HG02938 (cell line): ENCODE results near the gene TMEM178B.

Experiments
- ATAC-seq: cut with Tn5 transposase; IDR thresholded peaks from one replicate; pipeline ENCODE4 v1.9.1; 2021; ENCODE audit warnings: mild to moderate bottlenecking, moderate library complexity; ENCODE audit not compliant: unreplicated experiment

The TMEM178B gene

DNA sequence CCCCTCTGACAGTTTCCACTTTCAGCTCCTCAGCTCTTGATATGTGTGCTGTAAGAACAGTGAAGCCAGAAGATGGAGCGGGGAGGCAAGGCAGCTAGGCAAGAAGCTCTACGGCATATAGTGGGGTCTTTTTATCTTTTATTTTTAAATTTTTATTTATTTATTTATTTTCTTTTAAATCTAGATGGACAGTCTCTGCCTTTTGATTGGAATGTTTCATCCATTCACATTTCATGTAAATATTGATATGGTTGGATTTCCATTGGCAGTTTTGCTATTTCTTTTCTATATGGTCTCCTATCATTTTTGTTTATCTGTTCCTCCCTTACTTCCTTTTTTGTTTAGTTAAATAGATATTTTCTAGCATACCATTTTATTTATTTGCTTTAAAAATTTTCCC is 183.7 kb downstream of the TMEM178B start:
- no peak for ATAC-seq

DNA sequence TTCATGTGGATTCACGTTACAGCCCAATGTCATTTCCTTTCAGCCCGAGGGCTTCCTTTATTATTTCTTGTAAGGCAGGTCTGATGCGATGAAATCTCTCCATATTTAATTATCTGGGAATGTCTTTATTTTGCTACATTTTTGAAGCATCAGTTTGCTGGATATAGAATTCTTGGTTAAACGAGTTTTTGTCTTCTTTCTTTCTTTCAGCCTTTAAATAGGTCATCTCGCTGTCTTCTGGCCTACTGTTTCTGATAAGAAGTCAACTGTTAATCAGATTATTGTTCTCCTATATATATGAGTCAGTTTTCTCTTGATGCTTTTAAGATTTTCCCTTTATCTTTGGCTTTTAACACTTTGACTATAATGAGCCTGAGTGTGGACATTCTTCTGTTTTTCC is 184.7 kb downstream of the TMEM178B start:
- ATAC-seq = no peak

DNA sequence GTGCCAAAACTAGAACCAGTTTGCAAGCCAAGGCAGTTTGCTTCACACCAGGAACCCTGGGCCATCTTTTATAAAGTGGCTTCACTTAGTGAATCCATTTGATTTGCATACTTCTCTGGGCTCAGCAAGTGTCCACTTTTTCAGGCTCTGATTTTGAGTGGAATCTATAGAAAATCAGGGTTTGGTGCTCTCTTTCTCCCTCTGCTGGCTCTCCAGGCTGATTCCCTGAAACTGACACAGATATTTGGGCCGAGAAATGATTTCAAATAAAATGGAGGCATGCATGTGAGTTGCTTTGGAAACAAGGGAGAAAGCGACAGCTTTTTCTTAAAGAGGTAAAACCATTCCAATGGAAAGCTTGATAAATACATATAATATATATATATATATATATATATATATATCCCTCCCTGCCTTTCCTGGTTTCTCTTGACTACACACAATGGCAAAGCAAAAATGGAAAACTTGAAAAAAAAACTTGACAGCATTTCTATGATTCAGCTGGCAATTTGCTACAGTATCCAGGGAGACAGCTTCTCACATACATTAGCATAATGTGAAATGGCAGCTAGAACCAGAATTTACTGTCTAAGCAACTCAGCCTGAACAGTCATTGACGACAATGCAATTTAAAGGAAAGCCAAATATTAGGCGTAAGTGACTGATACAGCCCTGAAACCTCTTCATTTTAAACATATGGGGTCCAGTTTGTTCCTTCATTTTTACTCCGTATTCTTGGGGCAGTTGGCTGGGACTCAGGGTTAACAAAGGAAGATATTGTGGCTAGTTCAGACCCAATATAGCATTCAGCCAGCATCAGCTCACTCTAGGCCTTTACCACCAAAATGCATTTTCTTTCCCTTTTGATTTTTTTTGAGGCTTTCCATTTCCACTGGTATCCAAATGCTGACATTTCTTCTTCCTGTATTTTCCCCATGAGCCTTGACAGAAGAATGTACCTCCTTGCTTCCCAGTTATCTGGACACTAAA is 188.5 kb downstream of the TMEM178B start:
- no peak for ATAC-seq

DNA sequence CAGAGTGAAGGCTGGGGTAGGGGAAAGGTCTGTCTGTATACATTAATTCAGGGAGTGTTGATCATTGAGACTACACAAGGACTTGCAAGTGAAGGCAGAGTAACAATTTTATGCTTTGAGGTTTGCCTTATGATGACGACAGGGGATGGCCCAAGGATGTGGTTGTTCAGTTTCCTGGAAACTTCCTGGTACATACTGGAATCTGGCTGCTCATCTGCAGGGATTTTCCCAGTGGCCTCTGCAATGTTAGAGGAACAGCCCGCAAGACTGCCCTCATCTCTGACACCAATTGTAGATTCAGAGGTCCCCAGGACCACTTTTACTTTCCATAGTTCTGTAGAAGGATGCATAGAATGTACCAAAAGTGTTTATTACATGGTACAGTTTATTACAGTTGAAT is 189.6 kb downstream of the TMEM178B start:
- ATAC-seq = no peak

DNA sequence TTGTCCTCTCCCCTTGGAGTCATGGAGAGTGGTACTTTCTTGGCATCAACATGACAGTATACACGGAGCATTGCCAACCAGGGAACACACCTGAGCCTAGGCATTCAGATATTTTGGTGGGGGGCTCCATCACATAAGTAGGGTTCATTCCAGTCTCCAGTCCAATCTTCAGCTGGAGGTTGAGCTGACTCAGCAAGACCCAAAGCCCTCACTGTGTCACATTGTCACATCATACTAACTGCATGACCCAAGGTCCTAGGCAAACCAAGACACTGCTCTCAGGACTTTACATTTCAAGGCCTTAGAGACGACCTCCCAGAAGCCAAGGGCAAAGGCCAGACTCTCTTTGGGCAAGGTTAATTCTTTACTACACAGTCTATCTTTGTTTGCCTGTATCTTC is 190.1 kb downstream of the TMEM178B start:
- ATAC-seq = no peak

DNA sequence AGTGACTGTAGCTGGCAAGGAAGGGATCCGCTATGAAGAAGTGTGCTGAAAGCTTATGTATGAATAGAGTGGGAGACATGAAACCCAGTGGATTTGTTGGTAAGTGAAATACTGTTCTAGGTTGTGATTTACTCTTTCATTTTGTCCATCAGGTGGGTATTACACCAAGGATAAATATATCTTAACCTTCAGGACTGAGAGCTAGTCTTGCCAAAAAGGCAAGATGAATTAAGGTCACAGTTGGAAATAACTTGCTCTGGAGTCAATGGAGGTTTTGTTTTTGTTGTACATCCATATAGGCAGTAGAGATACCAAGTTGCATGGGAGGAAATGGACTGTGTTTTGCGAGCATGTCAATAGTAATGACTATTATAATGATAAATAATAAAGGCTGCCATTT is 190.6 kb downstream of the TMEM178B start:
- ATAC-seq = no peak

DNA sequence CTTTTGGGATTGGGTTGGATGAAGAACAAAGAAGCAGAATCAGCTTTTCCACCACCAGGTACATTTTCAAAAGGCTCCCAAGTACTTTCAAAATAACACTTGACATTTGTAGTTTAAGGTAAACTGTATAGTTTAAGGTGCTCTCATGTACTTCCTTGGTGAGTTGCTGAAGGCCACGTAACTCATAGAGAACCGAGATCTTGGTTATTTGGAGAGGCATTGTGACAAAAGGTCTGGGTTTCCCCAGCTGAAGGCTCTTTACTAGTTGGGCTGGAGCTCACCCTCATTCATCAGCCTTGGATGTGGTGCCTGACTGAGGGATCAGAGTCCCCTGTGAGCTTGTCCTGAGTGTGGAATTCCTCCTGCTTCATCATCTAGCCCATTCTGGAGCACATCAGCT is 191.8 kb downstream of the TMEM178B start:
- no peak for ATAC-seq

DNA sequence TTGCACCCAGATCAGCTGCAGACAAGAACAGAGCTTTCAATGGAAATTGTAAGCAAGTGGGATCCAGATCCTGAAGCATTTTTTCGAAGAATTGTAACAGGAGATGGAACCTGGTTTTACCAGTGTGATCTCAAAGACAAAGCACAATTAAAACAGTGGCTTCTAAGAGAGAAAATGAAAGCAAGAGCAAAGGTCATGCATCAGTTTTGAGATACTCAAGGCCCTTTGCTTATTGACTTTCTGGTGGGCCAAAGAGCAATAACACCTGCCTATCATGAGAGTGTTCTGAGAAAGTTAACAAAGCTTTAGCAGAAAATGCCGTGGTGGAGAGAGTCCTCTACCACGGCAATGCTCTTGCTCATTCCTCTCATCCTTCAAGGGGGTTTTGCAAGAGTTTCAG is 194.8 kb downstream of the TMEM178B start:
- no peak for ATAC-seq

DNA sequence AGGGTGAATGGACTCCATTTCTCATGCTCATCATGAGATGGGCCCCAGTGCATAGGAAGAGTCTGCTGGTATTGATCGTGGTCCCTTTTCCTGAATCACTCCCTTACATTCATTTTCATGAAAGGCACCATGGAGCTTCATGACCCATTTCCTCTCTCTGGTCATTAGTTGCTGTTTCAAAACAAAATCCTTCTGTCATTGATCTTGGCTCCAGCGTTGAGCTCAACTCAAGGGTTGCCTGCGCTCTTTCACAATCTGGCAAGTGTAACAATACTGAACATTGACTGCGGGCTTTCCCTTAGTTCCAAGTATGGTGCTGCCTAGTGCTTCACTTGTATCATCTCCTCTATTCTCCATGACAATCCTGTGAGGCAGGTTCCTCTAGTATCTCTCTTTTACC is 197.6 kb downstream of the TMEM178B start:
- no peak for ATAC-seq

DNA sequence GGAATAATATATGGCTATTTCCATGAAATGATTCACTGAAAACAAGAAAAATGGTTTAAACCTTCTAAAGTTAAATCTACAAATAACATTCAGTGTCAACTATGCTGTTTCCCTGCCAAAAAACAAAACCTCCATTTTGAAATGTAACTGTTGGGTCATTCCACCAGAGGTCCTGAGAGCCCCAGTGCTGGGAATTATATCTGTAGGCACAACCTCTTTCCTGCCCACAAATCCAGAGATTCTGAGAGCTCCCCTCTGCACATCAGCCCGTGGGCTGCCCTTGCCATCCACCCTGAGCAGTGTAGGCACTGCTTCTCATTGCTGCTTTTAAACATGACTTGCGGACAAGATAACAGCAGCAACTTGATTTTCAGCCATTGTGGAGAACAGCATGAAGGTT is 198.6 kb downstream of the TMEM178B start:
- ATAC-seq = no peak

DNA sequence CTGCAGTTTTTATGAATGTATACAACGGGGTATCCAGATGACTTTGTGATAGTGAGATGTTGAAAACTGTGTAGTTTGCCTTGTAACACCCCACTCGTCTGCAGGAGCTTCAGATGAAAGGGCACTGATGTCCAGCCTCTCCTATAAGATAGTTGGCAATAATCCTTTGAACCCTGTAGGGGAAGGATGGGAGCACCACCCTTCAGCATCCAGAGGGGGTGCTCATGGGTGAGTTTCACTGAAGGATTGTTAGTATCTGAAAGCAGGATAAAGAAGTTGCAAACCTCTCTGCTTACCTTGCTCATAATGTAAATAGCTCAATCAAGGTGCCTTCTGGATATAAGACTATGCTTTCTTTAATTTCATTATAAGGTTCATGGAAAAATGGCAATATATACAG is 201.5 kb downstream of the TMEM178B start:
- ATAC-seq = no peak

DNA sequence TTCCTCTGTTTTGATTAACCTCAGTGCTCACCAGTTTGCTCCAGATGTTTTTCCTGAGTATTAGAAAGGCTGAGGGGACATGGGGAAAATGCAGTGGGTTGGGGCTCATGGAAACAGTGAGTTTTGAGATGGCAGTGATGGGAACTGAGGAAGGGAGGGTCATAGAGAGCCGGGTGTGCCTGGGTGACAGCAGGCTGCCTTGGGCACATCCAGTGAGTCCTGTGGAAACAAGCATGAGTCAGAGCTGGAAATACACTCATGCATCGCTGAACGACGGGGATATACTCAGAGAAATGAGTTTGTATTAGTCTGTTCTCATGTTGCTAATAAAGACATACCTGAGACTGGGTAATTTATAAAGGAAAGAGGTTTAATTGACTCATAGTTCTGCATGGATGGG is 202.2 kb downstream of the TMEM178B start:
- ATAC-seq = no peak

DNA sequence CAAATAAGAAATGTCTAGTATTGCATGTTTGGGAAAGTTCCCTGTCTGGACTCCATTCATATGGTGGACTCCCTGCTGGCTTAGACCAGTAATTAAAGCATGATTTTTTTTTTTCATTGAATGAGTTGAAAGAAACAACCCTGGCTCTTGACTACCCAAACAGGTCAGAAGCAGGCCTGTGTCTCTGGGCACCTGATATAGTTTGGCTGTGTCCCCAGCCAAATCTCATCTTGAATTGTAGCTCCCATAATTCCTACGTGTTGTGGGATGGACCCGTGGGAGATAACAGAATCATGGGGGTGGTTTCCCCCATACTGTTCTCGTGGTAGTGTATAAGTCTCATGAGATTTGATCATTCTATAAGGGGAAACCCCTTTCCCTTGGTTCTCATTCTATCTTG is 206.2 kb downstream of the TMEM178B start:
- ATAC-seq = no peak

DNA sequence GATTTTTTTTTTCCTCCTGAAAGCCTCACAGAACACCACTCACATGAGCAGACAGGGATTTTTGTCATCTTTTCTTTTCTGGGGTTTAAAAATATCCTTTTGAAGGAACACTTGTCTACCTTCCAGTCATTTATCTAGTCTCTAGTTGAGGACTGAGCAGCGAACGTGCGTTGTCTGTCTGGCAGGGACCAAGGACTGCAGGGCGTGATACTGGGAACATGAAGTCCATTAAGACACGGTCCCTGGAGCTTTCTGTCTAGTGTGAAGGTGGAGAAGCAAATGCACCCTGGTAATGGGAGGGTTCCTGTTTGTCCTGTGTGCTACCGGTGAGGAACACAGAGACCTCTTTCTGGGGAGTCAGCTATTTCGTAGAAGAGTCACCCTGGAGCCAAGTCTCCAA is 207.4 kb downstream of the TMEM178B start:
- no peak for ATAC-seq

DNA sequence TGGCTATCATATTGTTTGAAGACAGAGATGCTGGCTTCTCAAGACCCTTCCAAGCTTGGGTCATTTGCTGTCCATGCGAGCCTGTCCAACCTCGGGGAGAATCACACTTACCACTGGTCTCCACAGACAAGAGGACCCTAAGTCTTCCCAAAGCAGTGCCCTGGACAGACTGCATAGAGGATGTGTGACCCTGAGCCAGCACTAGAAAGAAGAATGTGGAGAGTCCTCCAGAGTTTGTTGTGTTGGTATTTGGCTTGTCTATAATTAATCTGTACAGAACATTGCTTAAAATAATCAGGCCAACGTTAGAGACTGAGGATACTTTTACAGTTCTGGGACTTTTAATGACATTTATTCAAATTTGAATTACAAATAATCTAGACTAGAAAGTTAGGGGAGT is 212.7 kb downstream of the TMEM178B start:
- ATAC-seq = no peak

DNA sequence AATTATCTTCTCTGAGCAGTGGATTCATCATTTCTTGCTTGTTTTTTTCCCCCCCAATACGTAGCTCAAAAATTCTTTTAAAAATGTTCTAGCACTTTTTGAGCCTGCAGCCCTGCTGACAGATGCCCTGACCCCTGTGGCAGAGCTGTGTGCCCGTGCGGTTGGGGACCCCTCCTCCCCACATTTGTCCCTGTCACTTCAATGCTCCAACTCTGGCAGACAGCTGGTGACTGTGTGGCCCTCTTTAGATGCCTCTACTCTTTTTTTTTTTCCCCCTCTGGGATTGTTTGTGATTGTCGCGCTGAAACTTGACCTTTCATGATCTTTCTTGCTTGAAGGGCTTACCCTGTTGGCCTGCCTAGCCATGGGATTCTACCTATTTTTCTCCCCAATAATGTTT is 214.1 kb downstream of the TMEM178B start:
- ATAC-seq = no peak

DNA sequence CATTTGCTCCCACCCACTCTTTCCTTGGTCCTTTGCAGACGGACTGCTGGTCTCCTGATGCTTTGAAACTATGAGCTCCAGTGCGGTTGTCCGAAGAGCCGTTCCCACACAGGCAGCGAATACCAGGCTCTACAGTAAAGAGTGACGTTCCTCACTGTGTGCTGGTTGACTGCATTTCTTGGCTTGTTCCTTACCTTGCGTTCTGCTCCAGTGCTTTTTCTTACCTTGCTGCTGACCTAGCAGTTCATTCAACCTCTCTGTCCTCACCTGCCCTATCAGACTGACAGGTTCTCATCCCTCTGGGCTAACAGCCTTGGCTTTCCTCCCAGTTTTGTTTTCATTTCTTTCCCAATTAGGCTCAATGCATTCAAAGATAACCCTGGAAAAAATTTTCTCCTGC is 214.8 kb downstream of the TMEM178B start:
- no peak for ATAC-seq

DNA sequence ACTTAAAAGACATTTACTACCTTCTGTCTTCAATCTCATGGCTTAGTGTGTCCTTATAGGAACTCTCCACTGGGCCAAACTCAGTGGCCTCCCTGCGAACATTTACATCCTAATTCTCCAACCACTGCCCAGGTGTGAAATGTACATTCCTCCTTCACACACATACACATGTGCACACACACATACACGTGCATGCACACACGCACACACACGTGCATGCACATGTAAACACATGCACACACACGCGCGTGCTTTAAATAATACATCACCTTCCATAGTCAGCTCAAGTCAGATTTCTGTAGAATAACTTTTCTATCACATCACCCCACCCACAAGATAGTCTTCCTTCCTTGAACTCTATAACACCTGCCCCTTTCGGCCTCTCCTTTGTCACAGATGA is 216.5 kb downstream of the TMEM178B start:
- no peak for ATAC-seq

DNA sequence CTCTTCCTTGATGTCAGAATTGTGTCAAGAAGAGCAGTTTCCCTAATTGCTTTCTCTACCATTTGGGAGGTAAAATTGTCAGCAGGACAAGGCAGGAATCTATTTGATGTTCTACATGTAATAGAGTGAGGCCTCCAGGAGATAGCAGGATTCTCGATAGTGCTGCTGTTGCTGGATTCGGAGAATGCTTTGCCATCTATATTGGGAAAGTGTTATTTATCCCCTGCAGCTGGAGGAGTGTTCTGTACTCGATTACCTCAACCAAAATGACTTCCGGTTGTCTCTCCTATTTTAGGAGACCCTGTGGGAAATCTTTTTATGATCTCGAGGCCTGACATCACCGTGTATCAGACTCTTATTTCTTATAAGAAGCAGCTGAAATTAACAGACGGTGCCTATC is 217.1 kb downstream of the TMEM178B start:
- ATAC-seq = no peak

DNA sequence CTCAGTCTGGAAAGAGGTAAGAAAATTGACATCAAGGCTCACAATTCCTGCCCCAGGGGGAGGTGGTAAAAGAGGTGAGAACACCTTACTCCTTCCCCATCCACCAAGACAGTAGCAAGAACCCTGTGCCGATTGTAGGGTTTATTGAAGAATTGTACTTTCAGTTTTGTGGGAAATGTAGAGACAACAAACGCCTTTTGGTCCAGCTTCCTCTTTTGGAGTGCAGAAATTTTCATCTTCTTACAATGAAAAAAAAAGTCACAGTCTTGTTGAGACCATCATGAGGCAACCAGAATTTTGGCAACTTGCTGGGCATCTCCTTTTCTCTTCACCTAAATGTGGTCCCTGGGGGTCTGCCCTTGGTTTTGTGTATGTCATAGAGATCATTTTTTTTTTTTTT is 217.7 kb downstream of the TMEM178B start:
- ATAC-seq = no peak

DNA sequence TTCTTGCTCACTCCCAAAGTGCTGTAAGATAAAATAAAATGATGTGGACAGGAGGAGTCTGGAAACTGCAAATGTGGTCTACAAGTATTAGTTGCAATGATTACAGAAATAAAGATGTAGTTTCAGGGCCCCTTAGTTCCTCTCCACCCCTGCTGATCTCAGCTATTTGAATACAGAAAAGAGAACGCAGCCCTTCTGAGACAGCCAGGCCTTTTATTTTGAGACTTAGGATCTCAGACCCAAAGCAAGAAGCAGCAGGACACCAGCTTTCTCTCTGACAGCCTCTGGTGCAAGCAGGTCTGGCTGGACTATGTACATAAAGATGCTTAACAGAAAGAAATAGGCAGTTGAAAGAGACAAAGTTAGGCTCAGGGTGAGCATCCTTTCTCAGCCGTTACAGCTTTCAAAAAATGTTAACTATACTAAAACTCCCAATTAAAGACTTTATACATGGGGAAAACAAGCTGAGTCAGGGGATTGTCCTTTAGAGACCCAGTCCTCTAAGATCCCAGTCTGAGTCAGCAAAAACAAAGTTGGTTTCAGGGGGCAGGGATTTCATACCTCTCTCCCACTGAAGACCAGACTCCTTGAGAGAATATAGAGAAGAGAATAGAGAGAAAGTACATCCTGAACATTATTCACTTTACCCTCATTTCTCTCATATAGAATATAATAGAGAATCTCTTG is 220.4 kb downstream of the TMEM178B start:
- no peak for ATAC-seq

DNA sequence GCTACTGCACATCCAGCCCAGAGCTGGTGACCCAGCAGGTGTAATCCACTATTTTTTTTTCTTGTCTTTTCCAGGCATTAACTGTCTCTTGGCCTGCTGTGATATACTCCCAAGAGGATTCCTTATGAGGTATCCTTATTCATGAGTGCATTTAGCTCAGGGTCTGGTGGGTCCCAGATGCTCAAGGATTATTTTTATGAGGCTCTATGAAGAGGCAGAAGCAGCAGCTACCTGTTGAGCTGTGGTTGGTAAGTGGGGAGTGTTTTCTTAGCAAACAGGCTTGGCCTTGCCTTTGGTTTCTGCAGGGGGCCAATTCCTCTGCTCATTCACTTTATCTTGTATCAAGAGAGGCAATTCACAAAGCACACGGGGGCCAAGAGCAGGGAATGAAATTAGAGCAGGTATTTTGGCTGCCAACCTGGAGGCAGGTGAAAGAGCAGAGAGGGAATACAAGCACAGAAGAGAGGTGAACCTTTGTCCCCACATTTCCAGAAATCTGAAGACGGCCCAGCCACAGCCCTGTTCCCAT is 221.6 kb downstream of the TMEM178B start:
- ATAC-seq = no peak
